Measurements from ENCODE around the gene CASP10.
"Not testable (repeated sequence)": the region's sequence is repeated elsewhere in the genome, so short reads cannot be mapped to it uniquely, and the experiment has no call there.

Gene CASP10, protein sequence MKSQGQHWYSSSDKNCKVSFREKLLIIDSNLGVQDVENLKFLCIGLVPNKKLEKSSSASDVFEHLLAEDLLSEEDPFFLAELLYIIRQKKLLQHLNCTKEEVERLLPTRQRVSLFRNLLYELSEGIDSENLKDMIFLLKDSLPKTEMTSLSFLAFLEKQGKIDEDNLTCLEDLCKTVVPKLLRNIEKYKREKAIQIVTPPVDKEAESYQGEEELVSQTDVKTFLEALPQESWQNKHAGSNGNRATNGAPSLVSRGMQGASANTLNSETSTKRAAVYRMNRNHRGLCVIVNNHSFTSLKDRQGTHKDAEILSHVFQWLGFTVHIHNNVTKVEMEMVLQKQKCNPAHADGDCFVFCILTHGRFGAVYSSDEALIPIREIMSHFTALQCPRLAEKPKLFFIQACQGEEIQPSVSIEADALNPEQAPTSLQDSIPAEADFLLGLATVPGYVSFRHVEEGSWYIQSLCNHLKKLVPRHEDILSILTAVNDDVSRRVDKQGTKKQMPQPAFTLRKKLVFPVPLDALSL

DNA sequence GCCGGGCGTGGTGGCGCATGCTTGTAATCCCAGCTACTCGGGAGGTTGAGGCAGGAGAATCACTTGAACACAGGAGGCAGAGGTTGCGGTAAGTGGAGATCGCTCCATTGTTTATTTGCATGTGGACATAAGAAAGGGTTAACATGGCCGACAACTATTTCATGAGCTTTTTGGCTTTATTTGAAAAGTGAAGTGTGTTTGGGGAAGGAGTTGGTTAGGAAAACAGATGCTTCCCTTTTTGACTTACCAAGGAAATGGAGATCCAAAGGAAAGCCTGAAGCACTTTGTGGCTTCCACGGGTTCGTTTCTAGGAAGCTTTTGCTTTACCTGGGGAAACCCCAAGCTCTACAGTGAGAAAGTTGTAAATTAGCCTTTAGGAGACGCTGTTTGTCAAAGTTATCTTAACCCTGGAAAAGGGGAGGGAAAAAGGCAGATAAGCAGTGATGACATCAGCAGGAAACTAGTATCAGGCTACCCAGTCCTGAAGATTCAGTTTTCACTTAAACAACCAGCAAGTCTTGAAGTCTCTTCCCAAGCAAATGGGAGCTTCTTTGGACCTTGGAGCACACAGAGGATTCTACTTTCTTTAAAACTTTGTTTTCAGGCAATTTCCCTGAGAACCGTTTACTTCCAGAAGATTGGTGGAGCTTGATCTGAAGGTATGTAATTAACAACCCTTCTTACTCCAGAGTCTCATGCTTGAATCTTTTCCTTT, at the start of gene CASP10:
Gene CASP10 (plus strand): TSS at position 492 of the 715 bp plus-strand sequence. CDS start 2,637 bp downstream, outside the sequence.
- no peak for DNase-seq (ENCODE audit: low read depth)

DNA sequence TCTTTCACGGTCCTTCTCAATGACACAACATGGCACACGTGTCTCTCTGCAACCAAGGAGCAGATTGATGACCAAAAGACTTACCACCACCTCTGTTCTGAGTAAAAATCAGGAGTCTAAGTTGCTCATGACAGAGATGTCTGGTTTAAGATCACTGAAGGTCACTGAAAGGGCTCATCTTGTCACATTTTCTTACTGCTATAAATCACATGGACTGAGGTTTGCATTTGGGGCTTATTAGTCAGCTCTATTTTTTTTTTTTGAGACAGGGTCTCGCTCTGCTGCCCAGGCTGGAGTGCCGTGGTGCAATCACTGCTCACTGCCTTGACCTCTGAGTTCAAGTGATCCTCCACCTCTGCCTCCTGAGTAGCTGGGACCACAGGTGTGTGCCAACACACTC, 47.6 kb upstream of the CASP10 start:
- no peak for DNase-seq (ENCODE audit: low read depth)

DNA sequence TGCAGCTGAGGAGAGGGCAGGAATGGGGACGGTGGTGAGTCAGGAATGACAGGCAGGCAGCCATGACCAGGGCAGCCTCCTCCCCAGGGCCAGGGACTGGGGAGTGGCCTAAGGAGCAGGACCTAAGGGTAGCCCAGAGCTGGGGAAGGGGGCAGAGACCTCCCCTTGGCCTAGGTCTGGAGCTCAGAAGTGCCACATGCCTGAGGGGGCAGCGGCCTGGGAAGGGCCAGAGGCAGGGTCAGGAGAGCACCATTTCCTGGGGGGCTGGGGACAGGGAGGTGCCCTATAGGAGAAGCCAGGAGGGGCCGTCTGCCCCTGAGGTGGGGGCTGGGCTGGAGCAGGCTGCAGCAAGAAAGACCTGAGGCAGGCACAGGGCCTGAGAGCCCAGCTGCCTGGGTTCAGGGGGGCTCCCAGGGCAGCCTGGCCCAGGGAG, 46.0 kb upstream of the CASP10 start:
- no peak for DNase-seq (ENCODE audit: low read depth)

DNA sequence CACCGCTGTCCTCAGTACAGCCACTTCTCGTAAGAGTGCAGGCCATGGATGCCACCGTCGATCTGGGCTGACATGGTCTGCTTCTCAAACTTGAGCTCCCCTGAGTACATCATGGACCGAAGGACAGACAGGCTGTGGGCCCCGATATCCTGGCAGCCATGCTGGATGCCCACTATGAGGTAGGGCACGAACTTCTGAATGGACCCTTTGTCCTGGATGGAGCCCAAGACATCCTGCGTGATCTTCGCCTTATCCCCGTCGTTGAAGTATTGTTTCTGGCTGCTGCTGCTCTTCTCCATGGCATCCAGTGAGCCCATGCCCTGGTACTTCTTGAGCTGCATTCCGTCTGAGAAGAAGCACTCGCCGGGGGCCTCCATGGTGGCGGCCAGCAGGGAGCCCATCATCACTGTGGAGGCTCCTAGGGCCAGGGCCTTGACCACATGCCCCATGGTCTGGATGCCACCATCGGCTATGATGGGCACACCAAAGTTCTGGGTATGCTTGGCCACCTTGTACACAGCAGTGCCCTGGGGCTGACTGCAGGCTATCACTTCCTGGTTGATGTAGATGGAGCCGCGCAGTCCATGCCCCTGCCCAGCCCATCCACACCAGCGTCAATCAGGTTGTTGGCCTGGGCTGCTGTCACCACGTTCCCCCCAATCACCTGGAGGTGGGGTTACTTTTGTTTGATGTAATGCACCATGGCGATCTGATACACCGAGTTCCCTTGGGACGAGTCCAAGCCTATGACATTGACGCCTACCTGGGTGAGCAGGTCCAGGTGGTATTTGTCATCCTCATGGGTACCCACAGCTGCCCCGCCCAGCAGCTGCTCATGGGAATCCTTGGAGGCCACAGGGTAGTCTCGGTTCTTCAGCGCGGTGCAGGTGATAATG, 45.2 kb upstream of the CASP10 start:
- DNase-seq (ENCODE audit: low read depth) = no peak

DNA sequence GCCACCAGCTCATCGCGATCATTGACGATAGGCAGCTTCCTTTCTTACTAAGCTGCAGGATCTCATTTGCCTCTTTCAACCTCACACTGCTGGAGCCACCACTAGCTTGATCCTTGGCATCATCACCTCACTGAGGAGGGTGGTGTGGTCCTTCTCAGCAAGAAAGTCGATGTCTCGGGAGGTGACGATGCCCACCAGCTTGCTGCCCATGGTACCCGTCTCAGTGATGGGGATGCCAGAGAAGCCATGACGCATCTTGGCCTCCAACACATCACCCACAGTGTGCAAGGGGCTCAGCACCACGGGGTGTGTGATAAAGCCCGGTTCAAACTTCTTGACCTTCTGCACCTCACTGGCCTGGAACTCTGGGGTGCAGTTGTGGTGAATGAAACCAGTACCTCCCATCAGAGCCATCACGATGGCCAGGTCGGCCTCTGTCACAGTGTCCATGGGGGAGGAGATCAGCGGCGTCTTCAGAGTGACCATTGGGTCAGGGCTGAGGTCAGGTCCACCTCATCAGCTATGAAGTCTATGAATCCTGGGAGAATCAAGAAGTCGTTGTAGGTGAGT, 44.5 kb upstream of the CASP10 start:
- no peak for DNase-seq (ENCODE audit: low read depth)

DNA sequence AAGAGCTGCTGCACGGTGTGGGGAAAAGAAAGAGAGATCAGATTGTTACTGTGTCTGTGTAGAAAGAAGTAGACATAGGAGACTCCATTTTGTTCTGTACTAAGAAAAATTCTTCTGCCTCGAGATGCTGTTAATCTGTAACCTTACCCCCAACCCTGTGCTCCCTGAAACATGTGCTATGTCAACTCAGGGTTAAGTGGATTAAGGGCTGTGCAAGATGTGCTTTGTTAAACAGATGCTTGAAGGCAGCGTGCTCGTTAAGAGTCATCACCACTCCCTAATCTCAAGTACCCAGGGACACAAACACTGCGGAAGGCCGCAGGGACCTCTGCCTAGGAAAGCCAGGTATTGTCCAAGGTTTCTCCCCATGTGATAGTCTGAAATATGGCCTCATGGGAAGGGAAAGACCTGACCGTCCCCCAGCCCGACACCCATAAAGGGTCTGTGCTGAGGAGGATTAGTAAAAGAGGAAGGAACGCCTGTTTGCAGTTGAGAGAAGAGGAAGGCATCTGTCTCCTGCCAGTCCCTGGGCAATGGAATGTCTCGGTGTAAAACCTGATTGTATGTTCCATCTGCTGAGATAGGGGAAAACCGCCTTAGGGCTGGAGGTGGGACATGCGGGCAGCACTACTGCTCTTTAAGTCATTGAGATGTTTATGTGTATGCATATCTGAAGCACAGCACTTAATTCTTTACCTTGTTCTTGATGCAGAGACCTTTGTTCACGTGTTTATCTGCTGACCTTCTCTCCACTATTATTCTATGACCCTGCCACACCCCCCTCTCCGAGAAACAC, 43.8 kb upstream of the CASP10 start:
- DNase-seq (ENCODE audit: low read depth) = not testable (repeated sequence)

DNA sequence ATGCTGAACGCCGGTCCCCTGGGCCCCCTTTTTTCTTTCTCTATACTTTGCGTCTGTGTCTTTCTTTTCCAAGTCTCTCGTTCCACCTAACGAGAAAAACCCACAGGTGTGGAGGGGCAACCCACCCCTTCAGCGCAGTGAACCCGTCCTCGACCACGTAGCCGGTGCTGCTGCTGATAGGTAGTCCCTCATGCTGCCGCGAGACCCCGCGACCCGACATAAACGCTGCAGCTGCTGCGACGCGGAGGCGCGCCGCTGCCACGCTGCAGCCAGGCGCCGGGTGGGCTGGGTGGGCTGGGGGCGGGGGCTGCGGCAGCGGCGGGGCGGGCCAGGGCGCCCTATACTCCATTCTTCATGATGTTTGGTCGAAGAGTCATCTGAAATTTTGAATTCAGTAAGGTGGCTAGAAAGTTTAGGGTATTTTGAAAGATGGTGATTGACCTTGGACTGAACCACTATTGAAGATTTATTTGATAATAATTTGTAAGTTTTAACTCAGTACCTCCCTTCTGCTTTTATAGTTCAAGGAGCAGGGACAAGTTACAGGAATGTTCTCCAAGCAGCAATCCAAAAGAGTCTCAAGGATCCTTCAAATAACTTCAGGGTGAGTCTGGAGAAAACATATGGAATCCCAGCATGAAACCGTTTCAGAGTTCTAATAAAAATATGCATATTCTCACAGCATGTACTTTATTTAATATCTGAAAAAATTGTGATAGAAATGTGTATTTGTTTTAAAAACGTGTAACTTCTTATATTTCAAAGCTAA, 42.9 kb upstream of the CASP10 start:
- no peak for DNase-seq (ENCODE audit: low read depth)

DNA sequence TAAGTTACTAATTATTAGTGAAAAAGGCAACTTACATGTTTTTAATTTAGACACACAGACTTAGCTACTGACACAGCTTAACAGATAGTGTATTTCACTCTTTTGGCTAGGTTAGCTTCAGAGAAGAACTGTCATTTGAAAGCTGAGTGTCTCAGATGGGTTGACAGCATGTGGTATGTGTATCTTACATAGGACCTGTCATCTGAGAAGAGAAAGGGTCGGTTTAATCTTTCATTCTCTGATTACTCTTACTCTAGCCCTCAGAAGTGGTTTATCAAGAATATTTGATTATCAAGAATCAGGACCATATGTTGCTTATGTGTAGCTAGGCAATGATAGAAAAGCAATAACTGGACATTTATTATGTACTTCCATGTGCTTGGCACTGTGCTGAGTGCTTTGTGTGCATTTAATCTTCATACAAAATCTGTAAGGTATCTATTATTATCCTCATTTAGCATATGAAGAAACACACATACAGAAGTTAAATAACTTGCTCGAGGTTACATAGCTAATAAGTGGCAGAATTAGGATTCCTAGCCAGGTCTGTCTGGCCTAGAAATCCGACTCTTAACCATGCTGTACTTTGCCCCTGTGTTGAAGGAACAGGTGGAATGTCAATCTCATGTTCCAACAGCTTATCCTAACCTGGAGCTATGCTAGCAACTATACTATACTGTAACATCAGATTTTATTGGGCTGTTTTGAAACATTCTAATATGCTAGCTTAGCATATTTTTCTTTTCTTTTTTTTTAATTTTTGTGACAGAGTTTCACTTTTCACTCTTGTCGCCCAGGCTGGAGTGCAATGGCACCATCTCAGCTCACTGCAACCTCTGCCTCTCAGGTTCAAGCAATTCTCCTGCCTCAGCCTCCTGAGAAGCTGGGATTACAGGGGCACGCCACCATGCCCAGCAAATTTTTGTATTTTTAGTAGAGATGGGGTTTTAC, 38.6 kb upstream of the CASP10 start:
- DNase-seq (ENCODE audit: low read depth) = no peak

DNA sequence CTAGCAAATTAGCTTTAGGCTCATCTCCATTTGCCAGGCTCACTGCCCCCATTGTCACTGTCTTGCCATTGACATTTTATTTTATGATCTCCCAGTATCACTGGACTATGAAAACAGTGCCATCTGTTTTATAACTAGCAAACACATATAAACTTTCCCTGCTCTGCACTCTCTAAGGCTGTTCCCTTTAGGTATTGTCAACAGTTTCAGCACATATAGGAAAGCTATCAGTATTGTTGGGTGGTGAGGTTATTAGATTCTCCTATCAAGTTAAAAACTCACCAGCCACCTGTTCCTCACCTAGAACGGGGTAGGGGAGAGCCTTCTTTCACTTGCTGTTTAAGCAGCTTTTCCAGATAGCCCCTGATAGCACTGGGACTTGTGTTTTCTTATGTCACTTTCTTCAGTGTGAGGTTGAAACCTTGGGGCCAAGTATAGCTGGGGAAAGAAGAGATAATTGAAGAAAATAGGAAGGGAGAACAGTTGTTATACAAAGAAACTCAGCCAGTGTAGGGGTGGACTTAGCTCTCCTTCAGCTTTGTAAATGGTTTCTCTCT, 34.4 kb upstream of the CASP10 start:
- no peak for DNase-seq (ENCODE audit: low read depth)

DNA sequence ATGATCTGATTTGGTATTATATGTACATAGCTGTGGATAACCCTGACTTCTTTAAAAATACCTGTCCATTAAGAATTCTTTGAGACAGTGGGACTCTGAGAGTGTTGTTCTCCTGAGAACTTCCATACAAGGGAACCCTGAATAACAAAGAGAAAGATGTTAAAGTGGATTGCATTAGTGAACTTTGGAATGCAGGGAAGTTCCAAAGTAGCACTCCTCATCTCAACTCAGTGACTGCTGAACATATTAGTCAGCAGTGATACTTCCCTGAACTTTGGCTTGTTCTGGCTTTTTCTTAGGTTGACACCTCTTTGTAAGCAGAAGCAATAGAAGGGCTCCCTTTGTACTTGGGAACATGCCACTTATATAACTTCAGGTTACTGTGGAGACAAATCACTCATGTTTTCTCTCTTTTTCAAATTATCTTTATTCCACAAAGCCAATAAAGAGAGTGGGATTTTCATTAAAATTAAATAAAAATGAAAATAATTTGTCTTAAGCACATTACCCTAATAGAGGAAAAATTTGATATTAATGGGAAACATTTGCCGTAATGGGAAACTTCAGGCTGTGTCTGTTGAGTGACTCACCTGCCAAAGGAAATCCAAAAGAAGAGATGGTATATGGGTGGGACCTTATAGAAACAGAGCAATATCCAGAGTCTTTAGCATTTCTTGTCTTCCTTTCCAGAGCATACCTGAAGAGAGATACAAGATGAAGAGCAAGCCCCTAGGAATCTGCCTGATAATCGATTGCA, 33.7 kb upstream of the CASP10 start:
- no peak for DNase-seq (ENCODE audit: low read depth)

DNA sequence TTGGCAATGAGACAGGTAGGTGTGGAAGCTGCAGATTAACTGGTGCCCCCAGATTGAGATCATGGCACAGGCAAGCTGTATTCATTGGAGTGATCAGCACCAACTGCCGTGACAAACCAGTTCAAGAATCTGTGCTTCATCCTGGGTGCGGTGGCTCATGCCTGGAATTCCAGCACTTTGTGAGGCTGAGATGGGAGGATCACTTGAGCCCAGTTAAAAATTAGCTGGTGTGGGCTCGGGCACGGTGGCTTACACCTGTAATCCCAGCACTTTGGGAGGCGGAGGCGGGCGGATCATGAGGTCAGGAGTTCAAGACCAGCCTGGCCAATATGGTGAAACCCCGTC, 33.1 kb upstream of the CASP10 start:
- DNase-seq (ENCODE audit: low read depth) = not testable (repeated sequence)

DNA sequence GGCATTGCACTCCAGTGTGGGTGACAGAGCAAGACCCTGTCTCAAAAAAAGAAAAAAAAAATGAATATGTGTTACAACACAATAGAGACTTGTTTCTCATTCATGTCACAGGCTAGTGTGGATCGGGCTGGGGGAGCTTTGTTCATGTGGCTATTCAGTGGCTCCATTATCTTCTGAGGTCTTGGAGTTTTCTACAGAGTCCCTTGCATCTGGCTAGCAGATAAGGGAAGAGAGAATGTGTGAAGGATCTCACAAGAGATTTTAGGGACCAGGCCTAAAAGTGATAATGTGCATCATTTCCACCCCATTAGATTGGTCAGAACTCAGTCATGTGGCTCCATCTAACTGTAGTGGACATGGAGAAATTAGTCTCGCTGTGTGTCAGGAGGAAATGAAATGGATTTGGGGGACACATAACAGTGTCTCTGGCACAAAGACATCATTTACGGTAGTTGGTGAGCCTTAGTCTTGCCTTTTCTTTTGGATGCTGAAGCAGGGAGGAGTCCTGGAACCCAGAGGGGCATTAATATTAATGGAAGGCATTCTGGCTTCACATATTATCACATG, 32.4 kb upstream of the CASP10 start:
- DNase-seq (ENCODE audit: low read depth) = no peak

DNA sequence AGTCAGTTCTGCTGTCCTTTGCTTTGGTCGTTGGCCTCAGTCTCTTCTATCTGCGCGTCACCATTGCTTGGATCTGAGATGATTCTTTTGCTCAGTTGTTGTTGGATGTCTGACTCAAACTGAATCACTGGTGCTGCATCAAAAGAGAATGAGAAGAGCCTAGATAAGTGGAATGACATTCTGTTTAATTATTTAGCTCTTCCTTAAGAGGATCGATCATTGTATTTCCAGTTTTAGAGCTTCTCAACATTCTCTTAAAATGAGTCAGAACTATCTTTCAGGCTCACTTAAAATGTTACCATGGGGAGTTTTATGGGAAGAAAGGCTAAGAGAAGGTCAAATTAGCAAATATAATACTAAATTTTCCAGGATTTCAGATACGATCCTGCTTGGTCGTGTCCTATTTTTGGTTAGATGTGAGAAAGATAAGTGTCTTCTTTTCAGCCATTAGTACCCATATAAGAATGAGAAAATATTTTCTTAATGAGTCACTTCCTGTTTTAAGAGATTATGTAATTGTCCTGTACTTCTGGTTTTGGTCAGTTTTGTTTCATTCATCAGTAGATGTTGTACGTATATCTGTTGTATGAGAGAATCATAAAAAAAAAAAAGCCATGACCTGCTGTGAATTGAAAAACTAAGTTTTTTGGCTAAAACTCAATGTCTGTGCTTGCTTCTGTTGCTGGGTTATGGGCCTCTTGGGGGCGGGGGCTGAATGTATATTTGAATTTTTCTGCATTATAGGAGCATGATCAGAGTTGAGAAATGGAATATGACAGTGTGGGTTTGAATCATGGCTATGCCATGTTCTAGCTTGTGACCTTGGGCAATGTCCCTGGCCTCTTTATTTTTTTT, 31.6 kb upstream of the CASP10 start:
- no peak for DNase-seq (ENCODE audit: low read depth)

DNA sequence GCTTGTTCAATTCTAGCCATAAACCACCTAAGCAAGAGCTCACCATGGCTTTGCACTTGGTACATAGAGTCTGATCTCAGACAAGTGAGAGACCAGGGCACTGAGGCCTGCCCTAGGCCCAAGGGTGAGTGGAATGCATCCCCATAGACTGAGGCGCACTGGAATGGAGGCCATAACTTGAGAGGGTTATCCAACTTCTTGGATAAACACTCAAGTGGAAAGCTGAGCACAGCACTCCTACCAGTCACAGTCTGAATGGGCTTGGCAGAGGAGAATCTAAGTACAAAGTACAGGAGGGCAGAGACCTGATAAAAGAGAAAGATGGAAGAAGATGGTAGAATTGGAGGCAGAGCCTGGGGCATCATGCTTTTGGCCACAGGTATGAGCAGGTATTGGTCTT, 30.4 kb upstream of the CASP10 start:
- DNase-seq (ENCODE audit: low read depth) = no peak

DNA sequence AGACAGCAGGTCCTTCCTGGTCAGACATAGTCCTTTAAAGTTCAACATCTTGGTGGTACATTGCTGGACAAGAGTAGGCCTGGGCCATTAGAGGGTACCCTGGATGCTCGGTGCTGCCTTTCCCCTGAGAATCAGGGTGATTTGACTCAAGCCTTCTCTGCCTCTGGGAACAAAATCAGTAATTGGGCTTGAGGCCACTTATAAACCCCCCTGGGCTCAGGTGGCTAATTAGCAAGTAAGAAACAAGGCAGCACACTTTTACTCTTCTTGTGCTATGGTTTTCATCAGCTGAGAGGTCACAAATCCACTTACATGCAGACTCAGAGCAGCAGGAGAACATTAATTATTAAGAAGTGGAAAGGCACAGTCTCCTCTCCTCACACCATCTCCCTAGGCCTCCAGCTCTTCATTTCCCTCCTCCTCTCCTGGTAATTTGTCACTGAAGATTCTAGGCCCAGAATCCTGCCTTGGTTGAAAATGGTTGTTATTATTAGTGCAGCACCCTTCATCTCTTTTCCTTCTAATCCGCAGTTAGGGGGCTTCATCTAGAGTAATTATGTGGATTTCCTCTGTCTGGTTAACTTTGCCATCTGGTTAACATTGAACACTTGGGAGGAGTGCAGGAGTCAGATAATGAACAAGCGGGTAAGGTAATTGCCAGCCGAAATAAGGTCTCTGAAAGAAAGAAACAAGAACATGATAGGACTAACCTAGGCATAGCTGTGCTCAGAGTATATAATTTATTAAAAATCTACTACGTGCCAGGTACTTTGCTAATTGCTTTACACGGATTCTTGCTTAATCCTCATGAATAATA, 29.7 kb upstream of the CASP10 start:
- DNase-seq (ENCODE audit: low read depth) = no peak
